ENCODE results near the gene WDR36.

GRCh38 chr5:111070272-111071134, 21.6 kb upstream of the WDR36 start:
- TF ChIP-seq, protein P1, sequence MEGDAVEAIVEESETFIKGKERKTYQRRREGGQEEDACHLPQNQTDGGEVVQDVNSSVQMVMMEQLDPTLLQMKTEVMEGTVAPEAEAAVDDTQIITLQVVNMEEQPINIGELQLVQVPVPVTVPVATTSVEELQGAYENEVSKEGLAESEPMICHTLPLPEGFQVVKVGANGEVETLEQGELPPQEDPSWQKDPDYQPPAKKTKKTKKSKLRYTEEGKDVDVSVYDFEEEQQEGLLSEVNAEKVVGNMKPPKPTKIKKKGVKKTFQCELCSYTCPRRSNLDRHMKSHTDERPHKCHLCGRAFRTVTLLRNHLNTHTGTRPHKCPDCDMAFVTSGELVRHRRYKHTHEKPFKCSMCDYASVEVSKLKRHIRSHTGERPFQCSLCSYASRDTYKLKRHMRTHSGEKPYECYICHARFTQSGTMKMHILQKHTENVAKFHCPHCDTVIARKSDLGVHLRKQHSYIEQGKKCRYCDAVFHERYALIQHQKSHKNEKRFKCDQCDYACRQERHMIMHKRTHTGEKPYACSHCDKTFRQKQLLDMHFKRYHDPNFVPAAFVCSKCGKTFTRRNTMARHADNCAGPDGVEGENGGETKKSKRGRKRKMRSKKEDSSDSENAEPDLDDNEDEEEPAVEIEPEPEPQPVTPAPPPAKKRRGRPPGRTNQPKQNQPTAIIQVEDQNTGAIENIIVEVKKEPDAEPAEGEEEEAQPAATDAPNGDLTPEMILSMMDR (IDR thresholded peaks at IDR 0.05) = no peak
- TF ChIP-seq POLR2AphosphoS5 (IDR thresholded peaks at IDR 0.05) = no peak
- TF ChIP-seq POLR2A (IDR thresholded peaks at IDR 0.05) = no peak

All from gastroesophageal sphincter (tissue), 3 donors.